K562 (cell line): Measurements from ENCODE around the gene TMEM273. TPM values are rescaled to one million over a fixed set of nuclear protein-coding genes. Genes with fewer than 3 reads are reported as not detected.

Experiments
- CBX5 ChIP-seq: IDR thresholded peaks from 2 replicates; pipeline ENCODE4 v1.6.1; 2014; ENCODE audit warnings: low read depth, borderline replicate concordance
- JUND ChIP-seq, 2 experiments: IDR thresholded peaks; 2 replicates in 1 of 2; 3 replicates in 1 of 2; pipeline ENCODE4 v1.6.1; 2011; ENCODE audit warnings: borderline replicate concordance in 2 of 2, low read depth in 2 of 2, low read length in 2 of 2, improper control_type of control experiment in 1 of 2, missing biosample characterization in 1 of 2, missing genetic modification characterization in 1 of 2, missing genetic modification reagents in 1 of 2
- MGA ChIP-seq: fragments of 450-650 bp; IDR thresholded peaks from 2 replicates; pipeline ENCODE4 v1.6.1; 2016; ENCODE audit warnings: mild to moderate bottlenecking, moderate library complexity
- NCOA6 ChIP-seq: fragments of 450-650 bp; IDR thresholded peaks from 2 replicates; pipeline ENCODE4 v1.6.1; 2017; ENCODE audit warnings: mild to moderate bottlenecking
- POLR2AphosphoS2 ChIP-seq: IDR thresholded peaks from 2 replicates; pipeline ENCODE4 v1.6.1; 2012; ENCODE audit warnings: low read length, improper control_type of control experiment
- PTBP1 ChIP-seq: fragments of 200-400 bp; formaldehyde crosslinking; IDR thresholded peaks from 2 replicates; pipeline ENCODE4 v1.6.1; 2017; ENCODE audit warnings: low read depth, low read length
- SMARCC2 ChIP-seq: fragments of 450-650 bp; IDR thresholded peaks from 2 replicates; pipeline ENCODE4 v1.6.1; 2017; ENCODE audit warnings: antibody characterized with exemption, moderate library complexity, mild to moderate bottlenecking, low read depth
- SNRNP70 ChIP-seq: fragments of 200-400 bp; formaldehyde crosslinking; optimal IDR thresholded peaks from 2 replicates; pipeline ENCODE3; 2017; ENCODE audit warnings: low read depth, low read length
- ZBTB2 ChIP-seq: fragments of 450-650 bp; IDR thresholded peaks from 2 replicates; pipeline ENCODE4 v1.6.1; 2016; ENCODE audit warnings: antibody characterized with exemption
- ZNF324 ChIP-seq: fragments of 250-450 bp; sonication (Bioruptor Pico); IDR thresholded peaks from 2 replicates; pipeline ENCODE4 v1.4.0; 2020; ENCODE audit warnings: mild to moderate bottlenecking
- polyA plus RNA-seq, 8 experiments: library from polyadenylated mRNA; depleted of rRNA in 4 of 8; stranded (reverse) in 5 of 8; unstranded in 3 of 8; fragments of >200 nt; fragmentation: Nextera tagmentation in 2 of 8; fragmentation: Illumina TruSeq in 1 of 8; extraction: Ambion mirVana in 2 of 8; extraction: Trizol in 1 of 8; gene quantifications; 2 replicates each; pipeline versions ENCODE4 v1.2.1 to v1.2.3, GENCODE V29; 2011 to 2014; ENCODE audit warnings: inconsistent platforms in 1 of 8, missing spikeins in 1 of 8
- total RNA-seq, 7 experiments: library from RNA; depleted of rRNA in 6 of 7; stranded (reverse); fragments of >200 nt in 6 of 7; fragmentation: Illumina TruSeq in 2 of 7; extraction: Trizol in 2 of 7; gene quantifications; 2 replicates each; pipeline versions ENCODE4 v1.2.1 to v1.2.3, GENCODE V29; 2011 to 2021; ENCODE audit warnings: low replicate concordance in 1 of 7
- TF ChIP-seq, protein P1 (sequence below), 2 experiments: fragments of 250-450 bp in 1 of 2; fragments of 450-650 bp in 1 of 2; sonication (Bioruptor Pico) in 1 of 2; IDR thresholded peaks; 2 replicates each; pipeline versions ENCODE4 v1.6.1 to v1.8.0; 2016 to 2021; ENCODE audit warnings: mild to moderate bottlenecking in 2 of 2, moderate library complexity in 2 of 2, missing compliant biosample characterization in 1 of 2, missing genetic modification characterization in 1 of 2
- TF ChIP-seq, protein P2 (sequence below): sonication (generic); formaldehyde crosslinking; IDR thresholded peaks from 2 replicates; pipeline ENCODE4 v1.8.1; 2022; ENCODE audit warnings: missing genetic modification reagents

TMEM273 gene
- total and polyA plus RNA-seq, 9 of the 15 experiments (the other 6 are each of a cell fraction or from before 2014, with no cell fraction given) = 39.2 to 131 (median 95.6) TPM

GRCh38 chr10:49225218-49225876 is 37.2 kb upstream of the TMEM273 start (continued):
- TF ChIP-seq MGA = peak; percentile 95
- no peak for TF ChIP-seq POLR2AphosphoS2
- no peak for TF ChIP-seq ZNF324 (CRISPR knock-in tag)
- TF ChIP-seq JUND (IDR thresholded peaks at IDR 0.05; ENCODE audit: borderline replicate concordance, low read depth, low read length) = peak; percentile 90
- TF ChIP-seq JUND (tag; IDR thresholded peaks at IDR 0.05; ENCODE audit: borderline replicate concordance, low read depth, low read length) = peak; percentile 94; the same call in 2 of the 3 replicates
- TF ChIP-seq, protein P1, sequence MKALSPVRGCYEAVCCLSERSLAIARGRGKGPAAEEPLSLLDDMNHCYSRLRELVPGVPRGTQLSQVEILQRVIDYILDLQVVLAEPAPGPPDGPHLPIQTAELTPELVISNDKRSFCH (CRISPR knock-in tag; IDR thresholded peaks at IDR 0.05) = no peak
- TF ChIP-seq, protein P1 (tag; IDR thresholded peaks at IDR 0.05) = no peak; the same call in 1 of the 2 replicates
- no peak for TF ChIP-seq SNRNP70
- peak; percentile 32; the same call in 1 of the 2 replicates for TF ChIP-seq ZBTB2
- TF ChIP-seq NCOA6 = no peak
- TF ChIP-seq, protein P2, sequence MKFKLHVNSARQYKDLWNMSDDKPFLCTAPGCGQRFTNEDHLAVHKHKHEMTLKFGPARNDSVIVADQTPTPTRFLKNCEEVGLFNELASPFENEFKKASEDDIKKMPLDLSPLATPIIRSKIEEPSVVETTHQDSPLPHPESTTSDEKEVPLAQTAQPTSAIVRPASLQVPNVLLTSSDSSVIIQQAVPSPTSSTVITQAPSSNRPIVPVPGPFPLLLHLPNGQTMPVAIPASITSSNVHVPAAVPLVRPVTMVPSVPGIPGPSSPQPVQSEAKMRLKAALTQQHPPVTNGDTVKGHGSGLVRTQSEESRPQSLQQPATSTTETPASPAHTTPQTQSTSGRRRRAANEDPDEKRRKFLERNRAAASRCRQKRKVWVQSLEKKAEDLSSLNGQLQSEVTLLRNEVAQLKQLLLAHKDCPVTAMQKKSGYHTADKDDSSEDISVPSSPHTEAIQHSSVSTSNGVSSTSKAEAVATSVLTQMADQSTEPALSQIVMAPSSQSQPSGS (CRISPR knock-in tag) = no peak
- TF ChIP-seq SMARCC2 = 0 out of 2 replicates have a peak, but pooled peaks have one; percentile 43
- no peak for TF ChIP-seq PTBP1
- no peak for TF ChIP-seq CBX5
